Activated naive CD4-positive, alpha-beta T cell treated with anti-CD3 and anti-CD28 coated beads, Interleukin-2, amount 50 U/mL, for 16 hours (primary cell): ENCODE measurements around the gene CDHR1.

ENCODE experiments used
- DNase-seq: peaks from one replicate; pipeline ENCODE4 v3.0.0-alpha.2; 2020

The CDHR1 gene

DNA sequence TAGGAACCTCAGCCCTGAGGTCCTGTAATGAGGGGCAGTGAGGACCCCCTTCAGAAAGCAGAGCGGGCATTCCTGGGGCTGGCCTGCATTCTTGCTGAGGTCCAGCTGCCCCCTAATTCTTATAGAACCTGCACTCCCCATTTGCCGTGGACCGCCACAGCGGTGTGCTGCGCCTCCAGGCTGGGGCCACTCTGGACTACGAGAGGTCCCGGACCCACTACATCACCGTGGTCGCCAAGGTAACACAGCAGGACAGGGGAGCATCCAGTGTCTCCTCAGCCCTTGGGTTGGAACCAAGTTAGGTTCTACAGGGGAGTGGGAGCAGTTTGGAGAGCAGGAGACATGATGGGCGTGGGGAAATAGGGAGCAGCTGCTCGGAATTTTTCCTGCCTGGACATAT lies 7.3 kb downstream of the CDHR1 start:
- no peak for DNase-seq

DNA sequence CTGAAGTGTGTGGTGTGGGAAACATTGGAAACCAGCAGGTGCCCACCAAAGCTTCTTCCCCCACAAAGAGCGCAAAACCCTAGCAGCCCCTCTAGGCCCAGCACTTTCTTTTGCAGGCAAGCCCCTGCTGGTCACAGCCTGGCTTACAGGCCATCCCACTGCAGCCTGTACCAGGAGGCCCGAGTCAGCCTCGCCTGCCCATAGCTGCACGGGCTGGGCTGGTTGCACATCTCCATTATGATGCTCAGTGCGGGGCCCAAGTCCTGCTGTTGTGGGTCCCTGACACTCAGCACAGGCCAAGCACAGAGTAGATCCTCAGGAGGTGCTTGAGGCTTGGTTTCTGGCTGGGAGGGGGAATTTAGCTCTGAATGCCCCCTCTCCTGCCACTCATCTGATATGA lies 8.0 kb downstream of the CDHR1 start:
- DNase-seq = no peak

DNA sequence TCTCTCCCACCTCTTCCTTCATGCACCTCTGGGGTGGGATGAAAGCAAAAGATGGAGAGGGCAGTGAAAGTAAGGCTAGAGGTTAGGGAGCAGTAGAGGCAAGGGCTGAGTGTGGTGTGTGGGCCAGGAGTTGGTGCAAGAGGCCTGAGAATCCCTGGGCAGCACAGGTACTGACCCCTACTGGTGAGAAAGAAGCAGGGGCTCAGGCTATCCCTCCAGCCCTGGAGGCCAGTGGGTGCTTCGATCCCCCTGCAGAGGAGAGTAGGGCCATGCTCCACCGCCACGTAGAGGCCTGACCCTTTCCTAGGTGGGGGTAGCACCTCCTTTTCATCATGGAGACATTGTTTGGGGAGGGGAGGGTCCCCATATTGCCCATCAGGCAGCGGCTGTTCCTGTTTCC lies 9.8 kb downstream of the CDHR1 start:
- no peak for DNase-seq

- DNase-seq = no peak
Observed at GRCh38 chr10:84204610-84205009, 10.3 kb downstream of the CDHR1 start.

GRCh38 chr10:84205049-84205852 lies 10.9 kb downstream of the CDHR1 start:
- DNase-seq = peak; percentile 66

DNA sequence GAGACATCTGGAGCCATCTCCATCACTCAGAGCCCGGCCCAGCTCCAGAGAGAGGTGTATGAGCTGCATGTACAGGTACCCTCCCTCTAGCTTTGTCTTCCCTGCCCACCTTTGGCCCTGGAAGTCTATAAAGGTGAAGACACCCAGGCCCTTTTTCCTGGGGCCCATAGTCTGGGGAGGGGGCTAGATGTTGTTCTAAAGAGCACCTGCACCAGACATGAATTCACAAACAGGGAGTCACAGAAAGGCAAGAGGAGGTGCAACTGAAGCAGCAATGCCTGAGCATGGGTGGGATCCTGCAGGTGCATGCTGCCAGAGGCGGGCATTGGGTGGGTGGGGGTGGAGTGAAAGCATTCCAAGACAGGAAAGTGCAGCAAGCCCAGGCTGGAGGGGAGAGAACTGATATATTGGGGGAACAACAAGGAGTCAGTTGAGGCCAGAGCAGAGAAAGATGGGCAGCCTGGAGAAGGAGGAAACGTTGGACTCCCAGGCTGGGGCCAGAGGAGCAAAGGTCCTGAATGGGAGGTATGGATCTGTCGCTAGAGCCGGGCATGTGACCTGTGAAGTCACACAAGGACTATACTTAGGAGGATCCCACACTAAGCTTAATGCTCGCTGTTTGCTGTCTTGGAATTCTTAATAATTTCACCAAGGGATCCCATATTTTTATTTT lies 11.7 kb downstream of the CDHR1 start:
- DNase-seq = no peak

DNA sequence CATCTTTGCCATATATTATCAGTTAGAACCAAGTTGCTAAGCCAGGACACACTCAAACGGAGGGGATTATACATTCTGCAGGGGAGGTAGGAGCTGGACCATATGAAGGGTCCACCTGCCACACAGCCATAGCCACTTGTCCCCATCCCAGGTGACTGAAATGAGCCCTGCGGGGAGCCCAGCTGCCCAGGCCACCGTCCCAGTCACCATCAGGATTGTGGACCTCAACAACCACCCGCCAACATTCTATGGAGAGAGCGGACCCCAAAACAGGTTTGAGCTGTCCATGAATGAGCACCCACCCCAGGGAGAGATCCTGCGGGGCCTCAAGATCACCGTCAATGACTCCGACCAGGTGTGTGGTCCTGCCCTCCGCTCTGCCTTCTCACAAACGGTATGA lies 13.7 kb downstream of the CDHR1 start:
- no peak for DNase-seq

DNA sequence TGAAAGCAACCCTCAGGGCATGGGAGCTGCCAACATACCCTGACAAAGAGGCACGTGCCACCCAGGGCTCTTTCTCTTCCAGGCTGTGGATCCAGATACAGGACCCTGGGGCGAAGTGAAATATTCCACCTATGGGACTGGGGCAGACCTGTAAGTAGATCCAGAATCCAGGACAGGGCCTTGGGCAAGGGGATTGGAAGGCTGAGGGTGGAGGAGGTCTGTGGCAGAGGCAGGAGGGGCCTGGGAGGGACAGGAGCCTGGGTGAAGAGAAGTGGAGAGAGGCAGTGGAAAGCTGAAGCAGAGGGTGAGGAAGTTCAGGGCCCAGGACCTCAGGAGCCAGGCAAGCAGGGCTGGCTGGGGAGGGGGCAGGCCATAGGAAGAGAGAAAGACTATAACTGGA lies 17.2 kb downstream of the CDHR1 start:
- DNase-seq = no peak

DNA sequence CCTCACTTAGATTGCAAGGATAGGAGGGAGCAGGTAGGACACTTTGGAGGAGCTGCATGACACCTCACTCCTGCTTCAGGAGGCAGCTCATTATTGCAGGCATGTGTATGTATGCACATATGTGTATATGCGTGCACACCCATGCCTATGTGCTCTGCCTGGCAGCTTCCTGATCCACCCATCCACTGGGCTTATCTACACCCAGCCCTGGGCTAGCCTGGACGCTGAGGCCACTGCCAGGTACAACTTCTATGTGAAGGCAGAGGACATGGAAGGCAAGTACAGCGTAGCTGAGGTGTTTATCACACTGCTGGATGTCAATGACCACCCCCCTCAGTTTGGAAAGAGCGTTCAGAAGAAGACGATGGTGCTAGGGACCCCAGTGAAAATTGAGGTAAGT lies 17.7 kb downstream of the CDHR1 start:
- DNase-seq = no peak

- DNase-seq = no peak
Observed at GRCh38 chr10:84213076-84213475, 18.7 kb downstream of the CDHR1 start.

DNA sequence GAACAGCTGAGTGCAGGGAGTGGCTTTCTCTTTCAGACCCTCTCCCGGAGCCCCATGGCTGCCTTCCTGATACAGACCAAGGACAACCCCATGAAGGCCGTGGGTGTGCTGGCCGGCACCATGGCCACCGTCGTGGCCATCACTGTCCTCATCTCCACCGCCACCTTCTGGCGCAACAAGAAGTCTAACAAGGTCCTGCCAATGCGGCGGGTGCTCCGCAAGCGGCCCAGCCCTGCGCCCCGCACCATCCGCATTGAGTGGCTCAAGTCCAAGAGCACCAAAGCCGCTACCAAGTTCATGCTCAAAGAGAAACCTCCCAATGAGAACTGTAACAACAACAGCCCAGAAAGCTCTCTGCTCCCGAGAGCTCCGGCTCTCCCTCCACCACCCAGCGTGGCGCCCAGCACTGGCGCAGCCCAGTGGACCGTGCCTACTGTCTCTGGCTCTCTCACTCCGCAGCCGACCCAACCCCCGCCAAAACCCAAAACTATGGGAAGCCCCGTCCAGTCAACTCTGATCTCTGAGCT lies 19.8 kb downstream of the CDHR1 start:
- no peak for DNase-seq

GRCh38 chr10:84214612-84215235 lies 20.4 kb downstream of the CDHR1 start:
- no peak for DNase-seq

DNA sequence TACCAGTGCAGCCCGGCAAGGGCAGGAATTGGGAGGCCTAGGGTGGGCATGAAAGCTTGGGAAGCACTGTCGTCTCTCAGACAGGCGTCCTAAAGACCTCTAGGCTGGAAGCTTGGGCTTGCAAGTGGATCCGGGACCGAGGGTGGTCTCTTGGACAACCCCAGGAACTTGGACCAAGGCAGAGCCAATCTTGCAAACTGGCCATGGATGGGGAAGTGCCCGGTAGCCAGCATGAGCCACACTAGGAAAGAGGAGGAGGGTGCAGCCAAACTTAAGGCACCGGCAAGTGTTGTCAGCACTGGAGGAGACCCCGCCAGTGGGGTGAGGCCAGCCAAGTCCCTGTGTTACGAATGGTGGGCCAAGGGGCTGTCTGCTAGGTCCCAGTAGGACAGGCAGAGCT lies 22.5 kb downstream of the CDHR1 start:
- DNase-seq = no peak

DNA sequence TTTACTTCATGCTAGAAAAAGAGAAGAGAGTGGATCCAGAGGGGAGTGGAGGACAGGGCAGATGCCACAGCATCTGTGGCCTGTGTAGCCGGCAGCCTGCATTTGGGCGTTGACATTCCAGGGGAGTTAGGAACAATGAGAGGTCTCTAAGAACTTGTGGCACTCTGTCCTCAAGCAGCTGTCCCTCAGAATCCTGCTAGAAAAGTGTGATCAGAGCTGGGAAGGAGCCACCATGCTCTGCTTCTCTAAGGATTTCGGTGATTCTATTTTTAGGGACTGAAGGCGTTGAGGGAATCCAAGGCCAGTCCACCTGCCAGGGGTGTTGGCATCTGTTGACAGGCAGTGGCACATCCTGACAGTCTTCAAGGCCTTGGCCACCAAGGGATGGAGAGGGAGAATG lies 23.4 kb downstream of the CDHR1 start:
- no peak for DNase-seq

DNA sequence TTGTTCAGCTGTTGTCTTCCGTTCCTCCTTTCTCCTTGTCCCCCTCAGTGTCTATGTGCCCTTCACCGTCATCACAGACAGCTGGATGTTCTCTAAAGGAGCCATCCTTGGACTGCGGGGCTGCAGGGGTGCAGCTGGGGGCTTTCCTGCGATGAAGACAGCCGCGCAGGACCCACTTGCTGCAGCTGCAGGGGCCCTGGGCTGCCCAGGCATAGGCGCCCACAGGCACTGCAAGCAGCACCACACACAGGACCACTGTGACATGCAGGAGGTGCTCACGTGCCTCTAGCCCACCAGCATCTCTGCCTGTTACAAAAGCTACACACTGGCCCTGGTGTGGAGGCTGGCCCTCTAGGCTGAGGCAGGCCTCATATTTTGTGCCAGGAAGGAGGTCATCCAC lies 27.6 kb downstream of the CDHR1 start:
- DNase-seq = no peak

- DNase-seq = no peak
Observed at GRCh38 chr10:84224411-84225028, 30.2 kb downstream of the CDHR1 start.

GRCh38 chr10:84225427-84226173 lies 31.3 kb downstream of the CDHR1 start, which contains the start of gene LRIT2:
LRIT2 (minus strand) TSS chr10:84225544; CDS start chr10:84225520, 24 bp downstream.
- no peak for DNase-seq

DNA sequence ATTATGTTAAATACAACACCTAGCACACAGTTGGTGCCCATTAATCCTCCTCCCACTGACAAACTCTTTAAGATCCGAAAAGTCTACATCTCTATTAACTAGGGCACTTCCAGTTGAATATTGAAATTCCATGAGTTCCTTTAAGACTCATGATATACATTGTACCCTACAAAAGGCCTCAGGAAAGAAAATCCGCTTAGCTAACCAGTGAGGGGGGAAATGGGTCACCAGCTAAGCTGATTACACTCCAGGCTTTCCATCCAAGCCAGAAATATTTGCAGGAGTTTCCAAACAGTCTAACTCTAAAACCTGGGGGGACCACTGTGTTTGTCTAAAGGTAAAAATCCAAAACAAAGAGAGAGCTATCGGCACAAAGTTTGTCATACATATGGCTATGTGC lies 32.3 kb downstream of the CDHR1 start:
- no peak for DNase-seq

DNA sequence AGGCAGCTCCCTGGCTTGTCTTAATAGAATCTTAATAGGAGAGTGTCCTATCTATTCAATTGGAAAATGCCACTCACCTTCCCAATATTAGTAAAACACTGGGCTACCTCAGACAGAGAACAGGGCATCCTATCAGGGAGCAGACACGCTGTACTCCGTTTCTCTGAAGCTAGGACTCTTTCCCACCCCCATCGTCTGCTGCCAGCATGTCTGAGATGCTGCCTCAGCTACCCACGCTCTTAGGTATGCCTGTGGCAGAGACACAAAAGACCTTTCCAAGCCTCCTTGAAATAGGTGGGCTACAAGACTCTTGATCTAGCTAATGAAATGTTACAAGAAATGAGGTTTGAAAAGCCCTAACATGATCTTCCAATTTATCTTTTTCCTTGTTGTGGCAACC lies 33.5 kb downstream of the CDHR1 start:
- no peak for DNase-seq

DNA sequence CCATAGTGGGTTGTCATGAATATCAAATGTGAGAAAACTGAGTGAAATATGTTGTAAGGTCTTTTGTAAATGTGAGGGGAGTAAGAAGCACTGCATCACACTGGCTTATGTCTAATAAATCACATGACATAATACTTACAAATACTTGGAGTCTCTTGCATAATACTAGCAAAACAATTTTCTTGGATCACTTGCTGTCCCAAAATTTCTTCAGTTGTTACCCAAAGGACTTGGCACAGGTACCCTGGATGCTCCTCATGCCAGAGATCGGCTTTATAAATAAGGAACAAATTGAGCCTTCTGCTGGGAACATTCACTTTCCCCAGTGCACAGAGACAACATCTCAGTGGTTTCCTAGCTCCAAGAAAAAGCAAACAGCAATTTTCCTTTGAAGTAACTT lies 36.0 kb downstream of the CDHR1 start:
- no peak for DNase-seq

DNA sequence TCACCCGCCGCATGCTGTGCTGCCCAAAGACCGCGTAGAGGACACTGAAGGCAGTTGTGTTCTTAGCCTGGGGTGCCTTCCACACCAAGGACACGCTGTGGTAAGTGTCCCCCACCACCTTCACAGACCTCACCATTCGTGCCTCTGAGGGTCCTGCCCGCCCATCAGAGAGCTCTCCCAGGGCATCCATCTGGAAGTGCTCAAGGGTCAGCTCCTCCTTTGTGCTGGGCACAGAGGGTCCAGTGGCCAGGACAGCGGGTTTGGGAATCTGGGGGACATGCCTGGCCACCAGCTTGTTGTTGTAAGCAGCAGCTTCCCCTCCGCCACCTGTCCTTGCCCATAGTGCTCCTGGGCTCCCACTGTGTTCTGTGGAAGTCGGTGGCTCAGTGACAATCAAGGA lies 38.0 kb downstream of the CDHR1 start:
- DNase-seq = no peak

DNA sequence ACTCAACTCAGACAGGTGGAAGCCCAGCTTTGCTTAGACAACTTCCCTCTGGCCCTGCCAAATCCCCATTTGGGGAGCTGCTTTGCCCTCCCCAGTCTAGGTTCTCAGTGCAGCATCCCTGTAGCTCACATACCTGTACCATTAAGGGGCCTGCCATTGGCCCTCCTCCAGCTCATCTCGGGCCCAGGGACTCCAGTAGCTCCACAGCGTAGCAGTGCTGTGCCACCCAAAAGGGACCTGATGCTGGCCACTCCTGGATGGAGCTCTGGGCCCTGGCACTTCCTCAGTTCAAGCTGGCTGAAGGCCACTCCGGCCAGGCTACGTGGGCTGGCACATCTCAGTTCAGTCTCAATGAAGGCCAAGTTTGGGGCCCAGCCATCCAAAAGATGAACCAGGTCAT lies 39.6 kb downstream of the CDHR1 start:
- no peak for DNase-seq

DNA sequence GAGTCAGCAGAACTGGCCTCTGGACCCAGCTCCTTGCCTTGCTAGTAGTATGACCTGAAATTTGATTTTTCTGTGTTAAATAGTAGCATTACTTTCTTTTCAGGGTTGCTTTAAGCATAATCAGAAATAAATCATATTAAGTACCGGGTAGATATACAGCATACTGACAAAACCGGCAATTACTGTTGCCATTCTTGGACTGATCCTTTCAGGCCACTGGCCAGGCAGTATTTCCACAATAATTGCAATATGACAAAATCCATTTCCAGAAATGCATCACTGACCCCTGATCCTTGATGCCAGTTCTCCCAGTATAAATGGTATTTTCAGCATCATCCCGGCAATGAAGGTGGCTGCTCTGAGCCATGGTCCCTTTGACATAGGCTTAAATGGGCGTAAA lies 40.1 kb downstream of the CDHR1 start:
- DNase-seq = no peak
